A549 treated with RU486 at 1 μM for 4 hours (cell line): ENCODE measurements around the gene TMEM254. TPM values are rescaled to one million over a fixed set of nuclear protein-coding genes. Genes with fewer than 3 reads are reported as not detected.

ENCODE experiments used
- total RNA-seq: library from RNA; stranded (reverse); fragments of 200-300 nt; extraction: Qiagen RNA extraction; gene quantifications from 5 replicates; pipeline ENCODE4 v1.2.3, GENCODE V29; 2022; ENCODE audit warnings: low read depth

TMEM254 gene, protein sequence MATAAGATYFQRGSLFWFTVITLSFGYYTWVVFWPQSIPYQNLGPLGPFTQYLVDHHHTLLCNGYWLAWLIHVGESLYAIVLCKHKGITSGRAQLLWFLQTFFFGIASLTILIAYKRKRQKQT
- total RNA-seq: 17.3 to 21.3 TPM (median 18.8 TPM) in 5 replicates

DNA sequence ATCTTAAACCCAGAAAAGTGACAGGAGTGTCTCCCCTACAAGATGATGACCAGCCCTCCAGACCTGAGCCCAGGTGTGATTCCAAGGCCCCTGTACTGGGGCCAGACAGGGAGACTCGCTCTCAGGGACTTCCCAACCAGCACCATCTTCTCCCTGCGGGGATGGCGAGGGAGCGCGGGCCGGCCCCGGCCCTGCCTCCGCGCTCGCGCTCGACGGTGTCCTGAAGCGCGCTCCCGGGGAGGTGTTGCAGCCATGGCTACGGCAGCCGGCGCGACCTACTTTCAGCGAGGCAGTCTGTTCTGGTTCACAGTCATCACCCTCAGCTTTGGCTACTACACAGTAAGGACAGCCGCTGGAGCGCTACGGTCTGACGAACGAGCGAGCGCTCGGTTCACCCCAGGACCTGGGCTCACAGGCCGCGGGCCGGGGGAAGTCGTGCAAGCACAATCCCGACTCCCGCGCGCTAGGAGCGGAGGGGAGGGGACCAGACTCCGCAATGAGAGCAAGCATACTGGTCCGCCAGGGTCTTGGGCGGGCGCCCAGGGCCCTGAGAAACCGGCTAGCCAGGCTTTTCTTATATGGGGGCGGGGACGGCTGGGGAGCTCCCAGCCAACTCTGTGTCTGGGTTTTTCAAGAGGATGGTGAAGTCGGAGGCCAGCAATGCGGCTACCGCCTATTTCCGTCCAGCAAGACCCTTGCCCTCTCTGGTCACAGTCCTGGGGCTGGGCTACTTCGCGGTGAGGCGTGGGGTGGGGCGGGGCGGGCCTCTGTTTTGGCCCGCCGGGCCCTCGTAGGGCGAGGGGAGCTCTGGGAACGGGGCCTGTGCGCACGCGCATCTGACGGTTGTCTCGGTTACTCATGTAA, at the start of gene TMEM254:
TMEM254 (plus strand) TSS at position 218 of the 864 bp plus-strand sequence; CDS start at position 253, 35 bp downstream.

DNA sequence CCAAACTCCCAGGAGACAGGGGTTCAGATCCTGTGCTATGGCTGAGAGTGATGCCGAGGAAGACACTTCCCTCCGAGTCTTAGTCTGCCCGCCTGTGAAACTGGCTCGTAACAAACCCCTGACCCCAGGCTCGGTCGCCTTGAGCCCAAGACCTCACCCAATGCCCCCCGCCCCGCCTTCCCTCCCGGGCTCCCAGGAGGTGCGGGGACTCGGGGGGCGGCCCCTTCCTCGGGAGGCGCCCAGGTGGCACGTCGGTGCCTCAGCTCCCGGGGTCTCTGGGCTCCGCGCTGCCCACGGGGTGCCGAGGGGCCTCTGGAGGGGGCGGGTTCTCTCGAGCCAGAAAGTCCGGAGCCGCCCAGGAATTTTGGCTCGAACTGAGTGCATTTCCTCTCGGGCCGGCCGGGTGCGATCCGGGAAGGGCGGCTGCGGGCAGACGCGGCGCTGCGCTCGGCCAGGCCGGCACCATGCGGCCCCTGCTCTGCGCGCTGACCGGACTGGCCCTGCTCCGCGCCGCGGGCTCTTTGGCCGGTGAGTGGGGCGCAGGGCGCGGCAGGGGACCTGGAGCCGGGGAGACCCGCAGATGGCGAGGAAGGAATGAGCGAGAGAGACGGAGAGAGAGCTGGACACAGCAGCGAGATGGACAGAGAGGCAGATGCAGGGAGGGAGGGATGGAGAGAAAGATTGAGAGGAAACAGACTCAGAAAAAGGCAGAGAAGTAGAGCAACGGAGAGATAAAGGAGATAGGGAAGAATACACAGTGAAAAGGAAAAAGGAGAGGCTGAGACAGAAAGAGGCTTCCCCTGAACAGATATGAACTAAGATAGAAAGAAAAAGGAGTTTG, 54.1 kb downstream of the TMEM254 start, which contains the start of gene PLAC9:
PLAC9 (plus strand) TSS at position 432 of the 841 bp plus-strand sequence; CDS start at position 465, 33 bp downstream.

Other genes with a start within 250 kb of the TMEM254 start
- 0.20 to 0.29 TPM (median 0.21 TPM) in 5 replicates for gene SFTPD, start 129.6 kb upstream of the TMEM254 start, total RNA-seq
- gene PLAC9, start 54.1 kb downstream of the TMEM254 start, total RNA-seq: 0.46 TPM in 1 of 5 replicates, not detected in the others
- gene ANXA11, start 126.9 kb downstream of the TMEM254 start, total RNA-seq: 167 to 255 TPM (median 199 TPM) in 5 replicates
- gene MAT1A, start 211.0 kb downstream of the TMEM254 start, total RNA-seq: 0.09 to 0.22 TPM in 2 of 5 replicates, not detected in the others